Activated B cell treated with CpG ODN at 0.5 μM for 24 hours (primary cell): Measurements from ENCODE around the gene PRXL2B. TPM values are rescaled to one million over a fixed set of nuclear protein-coding genes. Genes with fewer than 3 reads are reported as not detected.

Source experiments
- ATAC-seq: fragments of 200-7000 bp; cut with Tn5 transposase; one replicate; pipeline ENCODE4 v1.10.0; 2021; ENCODE audit warnings: low read depth, mild to moderate bottlenecking, moderate library complexity
- CTCF ChIA-PET: fragments of 350-600 bp; sonication (Branson Sonifier 250); formaldehyde crosslinking; loops from one replicate; lab custom pipeline; 2021; ENCODE audit warnings: antibody characterized with exemption; lab: Charles Lee
- POLR2A ChIA-PET: fragments of 350-600 bp; sonication (Branson Sonifier 250); formaldehyde crosslinking; loops from one replicate; lab custom pipeline; 2021; ENCODE audit warnings: antibody characterized with exemption; lab: Charles Lee
- DNase-seq: peaks from one replicate; pipeline ENCODE4 v3.0.0; 2022
- H3K27ac Mint-ChIP-seq: one replicate; pipeline ENCODE4 v1.8.0; 2020; ENCODE audit warnings: mixed read lengths
- H3K27me3 Mint-ChIP-seq: one replicate; pipeline ENCODE4 v1.8.0; 2021; ENCODE audit warnings: mixed read lengths
- H3K36me3 Mint-ChIP-seq: one replicate; pipeline ENCODE4 v1.8.0; 2021; ENCODE audit warnings: low read depth, mixed read lengths
- H3K4me1 Mint-ChIP-seq: one replicate; pipeline ENCODE4 v1.8.0; 2021; ENCODE audit warnings: mixed read lengths
- H3K4me3 Mint-ChIP-seq: one replicate; pipeline ENCODE4 v1.8.0; 2020; ENCODE audit warnings: mild to moderate bottlenecking, mixed read lengths
- H3K9me3 Mint-ChIP-seq: one replicate; pipeline ENCODE4 v1.8.0; 2020; ENCODE audit warnings: mixed read lengths
- intact Hi-C: fragments of 100-400 bp; cut with micrococcal nuclease; formaldehyde crosslinking; loops from one replicate; pipeline ENCODE4 v1.15.1; 2024
- total RNA-seq: library from RNA; stranded (reverse); gene quantifications from 2 replicates; pipeline ENCODE4 v1.2.3, GENCODE V29; 2022
- TF ChIP-seq, protein P1 (sequence below): fragments of 200-600 bp; IDR thresholded peaks from one replicate; pipeline ENCODE4 v1.8.0; 2022; ENCODE audit warnings: antibody characterized with exemption, mild to moderate bottlenecking

Gene PRXL2B
- total RNA-seq, 1 donor from 2014 or later: 12.6 TPM

DNA sequence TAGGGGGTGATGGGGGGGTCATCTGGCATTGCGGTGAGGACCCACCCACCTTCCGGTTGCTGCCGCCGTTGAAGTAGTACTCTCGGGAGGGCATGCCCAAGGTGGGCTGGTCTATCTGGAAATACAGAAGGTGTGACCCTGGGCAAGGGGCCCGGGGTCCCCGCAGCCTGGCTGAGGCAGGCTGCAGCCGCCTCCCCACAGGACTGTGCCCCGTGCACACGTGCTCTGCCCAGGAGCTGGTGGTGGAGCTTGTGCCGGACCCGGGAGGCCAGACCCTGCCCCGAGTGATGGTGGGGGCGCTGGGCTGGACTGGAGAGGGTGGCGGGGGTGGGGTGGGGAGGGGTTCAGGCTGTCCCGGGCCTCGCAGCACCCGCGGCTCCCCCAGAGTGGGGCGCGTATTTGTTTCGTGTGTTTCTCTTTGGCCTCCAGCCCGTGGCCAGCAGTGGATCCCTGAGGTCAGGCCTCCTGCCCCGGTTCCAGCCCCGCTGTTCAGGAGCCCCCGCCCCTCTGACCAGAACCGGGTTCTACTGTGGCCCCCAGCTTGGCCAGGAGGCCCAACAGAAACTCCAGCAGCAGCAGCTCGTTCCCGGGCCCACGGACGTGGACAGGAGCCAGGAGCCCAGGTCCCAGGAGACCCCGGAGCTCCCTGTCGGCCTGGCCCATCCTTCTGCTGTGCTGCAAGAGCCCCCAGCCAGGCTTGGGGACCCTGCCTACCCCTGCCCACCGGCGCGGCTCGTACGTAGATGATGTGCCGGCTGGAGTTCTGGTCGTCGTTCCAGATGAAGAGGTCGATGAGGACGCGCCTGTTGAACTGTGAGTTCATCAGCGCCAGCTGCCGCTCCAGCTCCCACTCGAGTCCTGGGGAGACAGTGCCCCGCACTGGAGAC lies 19.2 kb downstream of the PRXL2B start:
- no peak overlapping the region for H3K27ac Mint-ChIP-seq
- H3K27me3 Mint-ChIP-seq: peaks cover 11% of the 10 kb centered on the region
- no peaks in the 10 kb centered on the region for H3K36me3 Mint-ChIP-seq
- TF ChIP-seq, protein P1, sequence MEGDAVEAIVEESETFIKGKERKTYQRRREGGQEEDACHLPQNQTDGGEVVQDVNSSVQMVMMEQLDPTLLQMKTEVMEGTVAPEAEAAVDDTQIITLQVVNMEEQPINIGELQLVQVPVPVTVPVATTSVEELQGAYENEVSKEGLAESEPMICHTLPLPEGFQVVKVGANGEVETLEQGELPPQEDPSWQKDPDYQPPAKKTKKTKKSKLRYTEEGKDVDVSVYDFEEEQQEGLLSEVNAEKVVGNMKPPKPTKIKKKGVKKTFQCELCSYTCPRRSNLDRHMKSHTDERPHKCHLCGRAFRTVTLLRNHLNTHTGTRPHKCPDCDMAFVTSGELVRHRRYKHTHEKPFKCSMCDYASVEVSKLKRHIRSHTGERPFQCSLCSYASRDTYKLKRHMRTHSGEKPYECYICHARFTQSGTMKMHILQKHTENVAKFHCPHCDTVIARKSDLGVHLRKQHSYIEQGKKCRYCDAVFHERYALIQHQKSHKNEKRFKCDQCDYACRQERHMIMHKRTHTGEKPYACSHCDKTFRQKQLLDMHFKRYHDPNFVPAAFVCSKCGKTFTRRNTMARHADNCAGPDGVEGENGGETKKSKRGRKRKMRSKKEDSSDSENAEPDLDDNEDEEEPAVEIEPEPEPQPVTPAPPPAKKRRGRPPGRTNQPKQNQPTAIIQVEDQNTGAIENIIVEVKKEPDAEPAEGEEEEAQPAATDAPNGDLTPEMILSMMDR: no peak
- DNase-seq: no peak
- H3K9me3 Mint-ChIP-seq: no peaks in the 10 kb centered on the region
- no peaks in the 10 kb centered on the region for H3K4me1 Mint-ChIP-seq
- H3K4me3 Mint-ChIP-seq: no peak overlapping the region
- intact Hi-C loops: no loop called here
- no peak for ATAC-seq
- CTCF ChIA-PET: no interaction called here
- POLR2A ChIA-PET: no interaction called here

DNA sequence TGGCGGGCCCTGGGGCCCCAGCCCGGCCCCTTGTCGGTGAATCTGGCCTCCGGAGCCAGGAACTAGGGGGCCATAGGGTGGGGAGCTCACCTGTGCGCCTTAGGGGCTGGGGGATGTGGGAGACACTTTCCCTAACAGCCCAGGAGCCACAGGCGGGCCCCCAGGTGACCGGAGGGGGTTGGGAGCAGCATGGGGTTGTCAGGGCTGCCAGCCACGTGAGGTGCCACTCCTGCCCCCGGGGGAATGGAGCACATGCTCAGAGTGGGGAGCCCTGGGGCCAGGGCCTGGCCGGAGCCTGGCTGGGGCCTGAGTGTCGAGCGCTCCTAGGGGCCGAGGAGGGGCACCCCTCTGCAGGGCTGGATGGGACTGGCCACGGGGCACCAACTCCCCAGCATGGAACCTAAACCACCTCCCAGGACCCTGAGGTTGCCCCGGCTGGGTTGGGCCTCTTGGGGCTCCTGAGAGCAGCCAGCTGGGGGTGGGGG lies 19.9 kb downstream of the PRXL2B start:
- no peaks in the 10 kb centered on the region for H3K36me3 Mint-ChIP-seq
- intact Hi-C loops: no loop called here
- ChIA-PET CTCF (no interaction called here), POLR2A (no interaction called here)
- no peak overlapping the region for H3K4me3 Mint-ChIP-seq
- no peaks in the 10 kb centered on the region for H3K9me3 Mint-ChIP-seq
- ATAC-seq: no peak
- H3K27me3 Mint-ChIP-seq: peaks cover 11% of the 10 kb centered on the region
- H3K4me1 Mint-ChIP-seq: no peaks in the 10 kb centered on the region
- TF ChIP-seq, protein P1: no peak
- DNase-seq: no peak
- no peak overlapping the region for H3K27ac Mint-ChIP-seq

DNA sequence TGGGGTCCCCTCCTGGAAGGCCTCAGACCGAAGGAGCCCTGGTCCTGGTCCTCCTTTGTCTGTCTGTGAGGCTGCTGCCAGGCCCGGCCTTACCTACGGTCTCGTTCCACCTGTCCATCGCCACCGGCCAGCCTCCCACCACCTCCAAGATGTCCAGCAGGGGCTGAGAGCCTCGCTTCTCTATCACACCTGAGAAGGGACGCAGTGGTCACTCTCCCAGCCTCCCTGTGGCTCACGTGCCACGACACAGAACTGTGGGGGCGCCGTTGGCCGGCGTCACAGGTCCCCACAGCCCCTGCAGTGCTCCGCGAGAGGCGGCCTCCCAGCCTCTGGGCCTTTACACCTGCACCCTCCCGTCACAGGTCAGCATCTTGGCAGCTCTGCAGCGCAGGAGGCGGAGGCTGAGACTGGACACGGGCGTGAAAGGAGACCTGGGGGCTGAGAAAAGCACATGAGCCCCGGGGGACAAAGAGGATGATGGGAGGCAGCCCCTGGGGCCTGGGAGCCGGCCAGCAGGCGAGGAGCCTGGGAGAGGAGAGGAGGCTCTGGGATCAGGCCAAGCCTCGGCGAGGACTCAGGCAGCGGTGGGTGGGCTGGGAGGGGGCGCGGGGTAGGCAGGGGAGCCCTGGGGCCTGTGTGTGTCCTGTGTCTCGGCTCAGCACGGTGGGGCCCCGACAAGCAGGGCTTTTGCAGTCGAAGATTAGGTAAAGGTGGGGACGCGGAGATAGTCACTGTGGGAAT lies 20.5 kb downstream of the PRXL2B start:
- Mint-ChIP-seq H3K27me3 (peaks cover 9% of the 10 kb centered on the region), H3K9me3 (no peaks in the 10 kb centered on the region), H3K36me3 (no peaks in the 10 kb centered on the region), H3K4me3 (no peak overlapping the region), H3K27ac (no peak overlapping the region), H3K4me1 (no peaks in the 10 kb centered on the region)
- ChIA-PET POLR2A (no interaction called here), CTCF (no interaction called here)
- TF ChIP-seq, protein P1: no peak
- intact Hi-C loops: no loop called here
- no peak for ATAC-seq
- DNase-seq: no peak

DNA sequence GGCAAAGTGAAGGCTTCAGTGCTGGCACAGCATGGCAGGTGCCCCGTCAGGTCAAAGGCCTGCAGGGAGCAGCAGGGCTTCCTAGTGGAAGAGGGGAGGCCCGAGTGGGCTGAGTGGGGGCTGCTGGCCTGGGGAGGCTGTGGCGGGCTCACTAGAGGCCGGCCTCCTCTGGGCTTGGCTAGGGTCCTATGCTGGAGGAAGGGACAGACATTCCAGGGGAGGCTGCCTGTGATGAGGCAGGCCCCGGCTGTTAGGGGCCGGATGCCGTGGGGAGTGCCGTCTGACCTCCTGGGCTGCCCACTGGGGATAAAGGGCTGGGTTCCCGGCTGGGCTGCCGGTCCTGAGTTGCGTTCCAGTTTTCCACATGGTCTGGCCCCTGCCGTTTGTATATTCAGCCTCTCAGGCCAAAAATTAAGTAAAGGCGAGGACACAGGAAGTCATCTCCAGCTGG lies 21.1 kb downstream of the PRXL2B start:
- no peak for ATAC-seq
- no peaks in the 10 kb centered on the region for H3K9me3 Mint-ChIP-seq
- H3K4me3 Mint-ChIP-seq: no peak overlapping the region
- intact Hi-C loops: no loop called here
- peaks cover 7% of the 10 kb centered on the region for H3K27me3 Mint-ChIP-seq
- ChIA-PET POLR2A (no interaction called here), CTCF (no interaction called here)
- TF ChIP-seq, protein P1: no peak
- DNase-seq: no peak
- H3K36me3 Mint-ChIP-seq: no peaks in the 10 kb centered on the region
- H3K4me1 Mint-ChIP-seq: no peaks in the 10 kb centered on the region
- H3K27ac Mint-ChIP-seq: no peak overlapping the region
